ENCODE data around the gene USP33. TPM values are rescaled to one million over a fixed set of nuclear protein-coding genes. Genes with fewer than 3 reads are reported as not detected.

Gene USP33
- total and polyA plus RNA-seq, 2 of the 8 experiments (the other 6 are each of a cell fraction or from before 2014, with no cell fraction given), result 20.0 to 55.5 TPM

- no peak overlapping the region for H2AFZ ChIP-seq (ENCODE audit: low read length)
- no peaks in the 10 kb centered on the region for H4K20me1 ChIP-seq (replicated peaks in 1 of 2; ENCODE audit: control insufficient read depth in 1 of 2, insufficient read depth in 2 of 2, low read length in 2 of 2)
- peaks cover 2 to 16% (median 8%) of the 10 kb centered on the region in 4 experiments; a peak in 7 of 8 replicates for H3K36me3 ChIP-seq (ENCODE audit: control insufficient read depth in 2 of 4, insufficient read depth in 4 of 4, low read length in 3 of 4)
- no peak for FAIRE-seq
- no peak overlapping the region for H3K23ac ChIP-seq (ENCODE audit: insufficient read length)
- H3K9ac ChIP-seq (replicated peaks in 1 of 4; ENCODE audit: extremely low read depth in 1 of 4, low read depth in 3 of 4, low read length in 3 of 4), result no peak overlapping the region
- 94% methylated on average over 1 of the region's 1 CpG; no CpG with 5 or more reads in 1 of the 2 experiments for WGBS, 2 experiments (ENCODE audit: extremely low coverage in 1 of 2, insufficient coverage in 1 of 2, insufficient read length in 1 of 2, insufficient replicate concordance in 2 of 2, low coverage in 1 of 2, low lambda C conversion rate in 2 of 2, missing lambda C conversion rate in 1 of 2)
- H3K4ac ChIP-seq (replicated peaks; ENCODE audit: insufficient read length, low read depth, low read length), result no peak overlapping the region
- TF ChIP-seq BRCA1 (IDR thresholded peaks at IDR 0.05; ENCODE audit: low read depth, low read length) (no peak), KDM4A (IDR thresholded peaks at IDR 0.05; ENCODE audit: low read depth, low read length, severe bottlenecking) (no peak), TAF7 (optimal IDR thresholded peaks at IDR 0.05; ENCODE audit: borderline replicate concordance, low read depth, low read length) (no peak), ZNF274 (IDR thresholded peaks at IDR 0.05; ENCODE audit: borderline replicate concordance, extremely low read depth, low read length) (no peak), BACH1 (IDR thresholded peaks at IDR 0.05; ENCODE audit: low read length) (no peak), MAFK (IDR thresholded peaks at IDR 0.05; ENCODE audit: low read depth, low read length) (no peak)
- no peak overlapping the region for H3K56ac ChIP-seq (replicated peaks; ENCODE audit: insufficient read length, low read depth, low read length)
- peaks cover 0 to 9% of the 10 kb centered on the region in 2 experiments; a peak in 1 of 4 replicates for H3K9me3 ChIP-seq (ENCODE audit: insufficient read depth in 2 of 2, low read depth in 1 of 2, low read length in 1 of 2)
- H3K27me3 ChIP-seq (replicated peaks in 1 of 4; ENCODE audit: control insufficient read depth in 3 of 4, extremely low read depth in 1 of 4, insufficient read depth in 3 of 4, low read length in 3 of 4), result no peaks in the 10 kb centered on the region
- H2BK5ac ChIP-seq (ENCODE audit: low read depth, low read length), result no peak overlapping the region
- no peak overlapping the region for H3K4me2 ChIP-seq (ENCODE audit: insufficient read depth in 1 of 2, low read depth in 2 of 2, low read length in 2 of 2)
- no peaks in the 10 kb centered on the region; the same call in 1 of the 2 replicates for H3K23me2 ChIP-seq (ENCODE audit: low read depth, low read length)
- POLR2A ChIA-PET (ENCODE audit: partially characterized antibody), result no interaction called here
- H3K79me2 ChIP-seq (ENCODE audit: control insufficient read depth in 1 of 2, insufficient read depth in 2 of 2, low read length in 2 of 2), result peaks cover 0 to 22% of the 10 kb centered on the region in 2 experiments; a peak in 3 of 4 replicates
- H4K91ac ChIP-seq (replicated peaks; ENCODE audit: insufficient read length, low read length), result no peak overlapping the region
- no peaks in the 10 kb centered on the region for H3K4me1 ChIP-seq (replicated peaks in 1 of 4; ENCODE audit: control insufficient read depth in 3 of 4, insufficient read depth in 4 of 4, low read length in 3 of 4)
- no peak overlapping the region for H3K27ac ChIP-seq (ENCODE audit: low read depth, low read length)
- H3K18ac ChIP-seq (ENCODE audit: extremely low read depth, low read length), result no peak overlapping the region
- H3K14ac ChIP-seq (ENCODE audit: insufficient read length), result no peak overlapping the region
- CTCF ChIA-PET (ENCODE audit: partially characterized antibody), result no interaction called here
- no peak overlapping the region for H2BK20ac ChIP-seq (ENCODE audit: low read length)
- H4K5ac ChIP-seq (ENCODE audit: insufficient read length, low read depth, low read length), result no peak overlapping the region
- no peak overlapping the region for H4K8ac ChIP-seq (ENCODE audit: extremely low read depth, insufficient read depth, low read length)
- H2BK12ac ChIP-seq (ENCODE audit: low read depth, low read length), result no peak overlapping the region
- no peak for DNase-seq (ENCODE audit: low read depth in 1 of 2, low spot score in 2 of 2)
- no peak overlapping the region for H2BK120ac ChIP-seq (replicated peaks; ENCODE audit: low read depth, low read length)
- no peak overlapping the region for H2BK15ac ChIP-seq (ENCODE audit: low read length)
- H2AK5ac ChIP-seq (ENCODE audit: low read depth, low read length), result no peak overlapping the region
- no peak overlapping the region for H3K4me3 ChIP-seq (ENCODE audit: extremely low read depth in 1 of 4, insufficient read depth in 2 of 4, low read depth in 3 of 4, low read length in 4 of 4)
- no peaks in the 10 kb centered on the region for H3K79me1 ChIP-seq (ENCODE audit: low read depth, low read length)
Measured at GRCh38 chr1:77781683-77782082, 22.0 kb upstream of the USP33 start.

Data from H1 (cell line).